GM18505 (cell line): ENCODE measurements around the gene ZNF354C.
"Not testable (repeated sequence)": the region's sequence is repeated elsewhere in the genome, so short reads cannot be mapped to it uniquely, and the experiment has no call there.

Experiments used
- ATAC-seq: cut with Tn5 transposase; IDR thresholded peaks from one replicate; pipeline ENCODE4 v1.9.1; 2021; ENCODE audit not compliant: unreplicated experiment
- POLR2A ChIP-seq: IDR thresholded peaks from 4 replicates; pipeline ENCODE4 v1.6.1; 2011; ENCODE audit warnings: borderline replicate concordance; ENCODE audit not compliant: insufficient read depth, insufficient read length; ENCODE audit errors: extremely low read depth

The ZNF354C gene

GRCh38 chr5:179080724-179081123, 20.6 kb downstream of the ZNF354C start:
- no peak for TF ChIP-seq POLR2A

GRCh38 chr5:179089502-179089901, 29.3 kb downstream of the ZNF354C start:
- no peak for ATAC-seq
- no peak for TF ChIP-seq POLR2A

More at GRCh38 chr5:179080724-179081123, 20.6 kb downstream of the ZNF354C start:
- no peak for ATAC-seq

- not testable (repeated sequence) for ATAC-seq
Observed at GRCh38 chr5:179101282-179101681, 41.1 kb downstream of the ZNF354C start.

GRCh38 chr5:179110528-179110927, 50.4 kb downstream of the ZNF354C start:
- TF ChIP-seq POLR2A: no peak
- ATAC-seq: no peak

GRCh38 chr5:179111267-179112207, 51.4 kb downstream of the ZNF354C start:
- no peak for TF ChIP-seq POLR2A

GRCh38 chr5:179112469-179113142, 52.4 kb downstream of the ZNF354C start:
- no peak for ATAC-seq

More at GRCh38 chr5:179111267-179112207, 51.4 kb downstream of the ZNF354C start:
- ATAC-seq: no peak

GRCh38 chr5:179113143-179113530, 53.0 kb downstream of the ZNF354C start:
- no peak for ATAC-seq
- no peak for TF ChIP-seq POLR2A

More at GRCh38 chr5:179112469-179113142, 52.4 kb downstream of the ZNF354C start:
- no peak for TF ChIP-seq POLR2A

GRCh38 chr5:179113945-179114641, 53.9 kb downstream of the ZNF354C start:
- ATAC-seq: no peak
- TF ChIP-seq POLR2A: no peak

GRCh38 chr5:179114756-179115155, 54.6 kb downstream of the ZNF354C start:
- no peak for TF ChIP-seq POLR2A
- no peak for ATAC-seq

GRCh38 chr5:179115307-179115706, 55.1 kb downstream of the ZNF354C start:
- TF ChIP-seq POLR2A: no peak
- ATAC-seq: no peak

- ATAC-seq: no peak
Observed at GRCh38 chr5:179115845-179116524, 55.8 kb downstream of the ZNF354C start.

GRCh38 chr5:179118338-179118737, 58.2 kb downstream of the ZNF354C start:
- ATAC-seq: no peak
- TF ChIP-seq POLR2A: no peak

More at GRCh38 chr5:179115845-179116524, 55.8 kb downstream of the ZNF354C start:
- TF ChIP-seq POLR2A: no peak
